ENCODE results near the gene MRPL52. TPM values are rescaled to one million over a fixed set of nuclear protein-coding genes. Genes with fewer than 3 reads are reported as not detected.

Gene MRPL52
- total and polyA plus RNA-seq, 2 of the 13 experiments (the other 11 are each of a cell fraction or from before 2014, with no cell fraction given): 118 to 329 TPM

GRCh38 chr14:22796087-22796707 lies 33.5 kb upstream of the MRPL52 start (continued):
- TF ChIP-seq FLYWCH1 (CRISPR knock-in tag; IDR thresholded peaks at IDR 0.05) (no peak), PCBP1 (IDR thresholded peaks at IDR 0.05; ENCODE audit: borderline replicate concordance, low read depth, low read length) (no peak), ISX (CRISPR knock-in tag; conservative IDR thresholded peaks at IDR 0.05) (no peak), RBM39 (IDR thresholded peaks at IDR 0.05; ENCODE audit: low read depth, low read length, poor library complexity, severe bottlenecking) (no peak), SP1 (IDR thresholded peaks at IDR 0.05) (no peak), SP1 (CRISPR knock-in tag; IDR thresholded peaks at IDR 0.05) (no peak), ETV6 (CRISPR knock-in tag; conservative IDR thresholded peaks at IDR 0.05) (no peak), HCFC1 (IDR thresholded peaks at IDR 0.05; ENCODE audit: low read depth, low read length) (no peak), SNAPC2 (CRISPR knock-in tag; IDR thresholded peaks at IDR 0.05) (peak; percentile 71; the same call in 1 of the 2 replicates), CEBPZ (IDR thresholded peaks at IDR 0.05; ENCODE audit: low read length) (no peak), ZNF556 (CRISPR knock-in tag; IDR thresholded peaks at IDR 0.05; ENCODE audit: borderline replicate concordance) (no peak), KAT2B (IDR thresholded peaks at IDR 0.05; ENCODE audit: borderline replicate concordance, low read depth, low read length) (no peak), TMF1 (CRISPR knock-in tag; IDR thresholded peaks at IDR 0.05; ENCODE audit: low read depth) (no peak), KDM6A (CRISPR knock-in tag; IDR thresholded peaks at IDR 0.05; ENCODE audit: low read depth) (peak; percentile 45; the same call in 1 of the 2 replicates), FOXP1 (IDR thresholded peaks at IDR 0.05) (no peak), FOXP1 (CRISPR knock-in tag; IDR thresholded peaks at IDR 0.05) (peak; percentile 21; the same call in 1 of the 2 replicates), GATAD2A (CRISPR knock-in tag; IDR thresholded peaks at IDR 0.05) (peak; percentile 35; the same call in 1 of the 2 replicates), SP2 (CRISPR knock-in tag; IDR thresholded peaks at IDR 0.05) (no peak), MYNN (CRISPR knock-in tag; IDR thresholded peaks at IDR 0.05; ENCODE audit: low read depth) (no peak), ZXDC (CRISPR knock-in tag; IDR thresholded peaks at IDR 0.05) (no peak), ZBTB38 (CRISPR knock-in tag; IDR thresholded peaks at IDR 0.05) (no peak), MAFG (CRISPR knock-in tag; IDR thresholded peaks at IDR 0.05) (no peak)
- TF ChIP-seq, protein P1, sequence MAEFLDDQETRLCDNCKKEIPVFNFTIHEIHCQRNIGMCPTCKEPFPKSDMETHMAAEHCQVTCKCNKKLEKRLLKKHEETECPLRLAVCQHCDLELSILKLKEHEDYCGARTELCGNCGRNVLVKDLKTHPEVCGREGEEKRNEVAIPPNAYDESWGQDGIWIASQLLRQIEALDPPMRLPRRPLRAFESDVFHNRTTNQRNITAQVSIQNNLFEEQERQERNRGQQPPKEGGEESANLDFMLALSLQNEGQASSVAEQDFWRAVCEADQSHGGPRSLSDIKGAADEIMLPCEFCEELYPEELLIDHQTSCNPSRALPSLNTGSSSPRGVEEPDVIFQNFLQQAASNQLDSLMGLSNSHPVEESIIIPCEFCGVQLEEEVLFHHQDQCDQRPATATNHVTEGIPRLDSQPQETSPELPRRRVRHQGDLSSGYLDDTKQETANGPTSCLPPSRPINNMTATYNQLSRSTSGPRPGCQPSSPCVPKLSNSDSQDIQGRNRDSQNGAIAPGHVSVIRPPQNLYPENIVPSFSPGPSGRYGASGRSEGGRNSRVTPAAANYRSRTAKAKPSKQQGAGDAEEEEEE (CRISPR knock-in tag; IDR thresholded peaks at IDR 0.05; ENCODE audit: borderline replicate concordance): no peak
- TF ChIP-seq, protein P2, sequence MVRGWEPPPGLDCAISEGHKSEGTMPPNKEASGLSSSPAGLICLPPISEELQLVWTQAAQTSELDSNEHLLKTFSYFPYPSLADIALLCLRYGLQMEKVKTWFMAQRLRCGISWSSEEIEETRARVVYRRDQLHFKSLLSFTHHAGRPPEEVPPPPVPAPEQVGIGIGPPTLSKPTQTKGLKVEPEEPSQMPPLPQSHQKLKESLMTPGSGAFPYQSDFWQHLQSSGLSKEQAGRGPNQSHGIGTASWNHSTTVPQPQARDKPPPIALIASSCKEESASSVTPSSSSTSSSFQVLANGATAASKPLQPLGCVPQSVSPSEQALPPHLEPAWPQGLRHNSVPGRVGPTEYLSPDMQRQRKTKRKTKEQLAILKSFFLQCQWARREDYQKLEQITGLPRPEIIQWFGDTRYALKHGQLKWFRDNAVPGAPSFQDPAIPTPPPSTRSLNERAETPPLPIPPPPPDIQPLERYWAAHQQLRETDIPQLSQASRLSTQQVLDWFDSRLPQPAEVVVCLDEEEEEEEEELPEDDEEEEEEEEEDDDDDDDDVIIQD (CRISPR knock-in tag; IDR thresholded peaks at IDR 0.05; ENCODE audit: low read depth): 0 out of 2 replicates have a peak, but pooled peaks have one; percentile 21

Measured in HepG2 (cell line).